Epithelial cell of prostate (primary cell): Measurements from ENCODE around the gene ARTN.

Source experiments
- DNase-seq: peaks from one replicate; pipeline ENCODE4 v3.0.0-alpha.2; 2011; ENCODE audit warnings: low read depth, low spot score
- H3K27ac ChIP-seq: fragments of 450-650 bp; 2 replicates; pipeline ENCODE4 v1.5.1; 2017; ENCODE audit warnings: mild to moderate bottlenecking

ARTN gene

GRCh38 chr1:43933386-43934100, at the start of gene ARTN:
TSS of gene ARTN (plus strand) at chr1:43933801. CDS start at chr1:43935657, 1,856 bp downstream.
- H3K27ac ChIP-seq: peak within 1 kb of the TSS; percentile 98
- DNase-seq: no peak

- peak; percentile 41 for DNase-seq
- H3K27ac ChIP-seq: peak overlapping the region; percentile 93
Measured at GRCh38 chr1:43885279-43885801, 48.3 kb upstream of the ARTN start.

GRCh38 chr1:43887748-43888147, 45.9 kb upstream of the ARTN start:
- no peak for DNase-seq
- no peak overlapping the region for H3K27ac ChIP-seq

GRCh38 chr1:43890815-43891214, 42.8 kb upstream of the ARTN start:
- no peak for DNase-seq
- H3K27ac ChIP-seq: no peak overlapping the region

GRCh38 chr1:43893006-43893405, 40.6 kb upstream of the ARTN start:
- DNase-seq: no peak
- H3K27ac ChIP-seq: no peak overlapping the region

- H3K27ac ChIP-seq: no peak overlapping the region
- no peak for DNase-seq
Measured at GRCh38 chr1:43898981-43899380, 34.6 kb upstream of the ARTN start.

- no peak overlapping the region for H3K27ac ChIP-seq
- no peak for DNase-seq
Measured at GRCh38 chr1:43900386-43900785, 33.2 kb upstream of the ARTN start.

GRCh38 chr1:43901196-43901961, 32.2 kb upstream of the ARTN start:
- DNase-seq: no peak
- peak overlapping the region; percentile 25 for H3K27ac ChIP-seq

GRCh38 chr1:43902058-43902831, 31.4 kb upstream of the ARTN start:
- H3K27ac ChIP-seq: peak overlapping the region; percentile 25
- DNase-seq: no peak

- DNase-seq: no peak
- H3K27ac ChIP-seq: no peak overlapping the region
Measured at GRCh38 chr1:43904660-43905551, 28.7 kb upstream of the ARTN start.

- no peak for DNase-seq
Measured at GRCh38 chr1:43908226-43908625, 25.4 kb upstream of the ARTN start.

GRCh38 chr1:43908858-43909257, 24.7 kb upstream of the ARTN start:
- no peak overlapping the region for H3K27ac ChIP-seq
- no peak for DNase-seq

More at GRCh38 chr1:43908226-43908625, 25.4 kb upstream of the ARTN start:
- H3K27ac ChIP-seq: no peak overlapping the region

GRCh38 chr1:43910343-43910742, 23.3 kb upstream of the ARTN start:
- no peak for DNase-seq
- no peak overlapping the region for H3K27ac ChIP-seq

GRCh38 chr1:43912607-43913006, 21.0 kb upstream of the ARTN start:
- H3K27ac ChIP-seq: peak overlapping the region; percentile 96
- no peak for DNase-seq

- no peak for DNase-seq
Measured at GRCh38 chr1:43913051-43913501, 20.5 kb upstream of the ARTN start.

GRCh38 chr1:43913666-43914360, 19.8 kb upstream of the ARTN start:
- no peak for DNase-seq
- peak overlapping the region; percentile 96 for H3K27ac ChIP-seq

More at GRCh38 chr1:43913051-43913501, 20.5 kb upstream of the ARTN start:
- H3K27ac ChIP-seq: peak overlapping the region; percentile 96

GRCh38 chr1:43914576-43915525, 18.8 kb upstream of the ARTN start:
- peak overlapping the region; percentile 96 for H3K27ac ChIP-seq
- DNase-seq: no peak

GRCh38 chr1:43919906-43920305, 13.7 kb upstream of the ARTN start:
- DNase-seq: no peak
- H3K27ac ChIP-seq: no peak overlapping the region
